Fibroblast of skin of scalp (primary cell): ENCODE measurements around the gene LAMC1. TPM values are rescaled to one million over a fixed set of nuclear protein-coding genes. Genes with fewer than 3 reads are reported as not detected.
A peak's percentile ranks its signal among the peaks of the same experiment; 100 is the strongest.

Experiments used
- DNase-seq: peaks from one replicate; pipeline ENCODE4 v3.0.0-alpha.2; 2013
- polyA plus RNA-seq, 2 experiments: library from polyadenylated mRNA; unstranded; fragments of 120-200 nt; gene quantifications; one replicate each; pipeline ENCODE4 v1.2.1, GENCODE V29; 2013; ENCODE audit not compliant: insufficient read length in 2 of 2

LAMC1 gene
- polyA plus RNA-seq (2013, experiment 1 of 2; ENCODE audit: insufficient read length): 395 TPM
- polyA plus RNA-seq (2013, experiment 2 of 2; ENCODE audit: insufficient read length): 423 TPM

DNA sequence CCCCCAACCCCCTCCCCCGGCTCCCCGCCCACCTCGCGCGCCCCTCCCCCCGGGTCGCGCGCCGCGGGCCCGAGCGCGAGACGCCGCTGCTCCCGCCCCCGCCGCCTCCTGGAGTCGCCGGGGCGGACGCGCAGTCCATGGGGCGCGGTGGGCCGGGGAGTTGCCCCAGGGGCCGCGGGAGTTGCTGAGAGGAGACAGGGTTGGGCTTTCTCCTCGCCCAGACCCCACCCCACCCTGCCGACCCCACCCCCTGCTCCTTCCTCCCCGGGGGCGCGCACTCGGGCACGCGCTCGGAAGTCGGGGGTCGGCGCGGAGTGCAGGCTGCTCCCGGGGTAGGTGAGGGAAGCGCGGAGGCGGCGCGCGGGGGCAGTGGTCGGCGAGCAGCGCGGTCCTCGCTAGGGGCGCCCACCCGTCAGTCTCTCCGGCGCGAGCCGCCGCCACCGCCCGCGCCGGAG is at the start of gene LAMC1:
TSS of gene LAMC1 (plus strand) at position 275 of the 455 bp plus-strand sequence. CDS start 297 bp downstream, outside the sequence.
- peak; percentile 94 for DNase-seq

DNA sequence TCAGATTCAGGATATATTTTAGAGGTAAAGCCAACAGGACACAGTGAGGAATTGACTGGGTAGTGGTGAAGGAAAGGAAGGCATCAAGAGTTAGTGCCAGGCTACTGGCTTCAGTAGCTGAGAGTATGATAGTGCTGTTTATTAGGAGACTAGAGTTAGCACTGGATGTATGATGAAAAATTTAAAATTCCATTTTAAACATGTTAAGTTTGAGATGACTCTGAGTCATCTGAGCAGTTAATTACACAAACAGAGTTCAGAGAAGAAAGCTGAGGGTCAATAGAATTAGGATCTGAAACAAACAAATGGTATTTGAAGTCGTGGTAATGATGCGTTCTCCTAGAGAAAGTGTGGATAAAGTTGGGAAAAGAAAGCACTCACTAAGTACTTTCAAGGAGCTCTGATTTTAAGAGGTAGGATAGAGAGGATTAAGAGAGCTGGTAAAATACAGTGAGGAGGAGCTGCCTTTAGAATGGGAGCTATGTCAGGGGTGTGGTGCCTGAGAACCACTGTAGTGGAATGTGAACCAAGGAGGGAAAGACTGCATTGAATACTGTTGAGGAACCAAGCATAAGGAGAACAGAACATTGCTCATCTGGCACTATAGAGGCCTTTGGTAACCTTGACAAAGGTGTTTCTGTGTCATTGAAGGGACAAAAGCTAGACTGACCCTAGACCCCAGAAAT is 48.6 kb upstream of the LAMC1 start:
- DNase-seq: no peak

DNA sequence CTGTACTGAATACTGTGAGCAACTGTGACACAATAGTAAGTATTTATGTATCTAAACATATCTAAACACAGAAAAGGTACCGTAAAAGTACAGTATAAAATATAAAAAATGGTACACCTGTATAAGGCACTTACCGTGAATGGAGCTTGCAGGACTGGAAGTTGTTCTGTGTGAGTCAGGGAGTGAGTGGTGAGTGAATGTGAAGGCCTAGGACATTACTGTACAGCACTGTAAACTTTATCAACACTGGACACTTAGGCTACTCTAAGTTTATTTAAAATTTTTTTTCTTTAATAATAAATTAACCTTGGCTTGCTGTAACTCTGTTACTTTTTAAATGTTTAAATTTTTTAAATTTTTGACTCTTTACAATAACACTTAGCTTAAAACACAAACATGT is 45.7 kb upstream of the LAMC1 start:
- DNase-seq: no peak

DNA sequence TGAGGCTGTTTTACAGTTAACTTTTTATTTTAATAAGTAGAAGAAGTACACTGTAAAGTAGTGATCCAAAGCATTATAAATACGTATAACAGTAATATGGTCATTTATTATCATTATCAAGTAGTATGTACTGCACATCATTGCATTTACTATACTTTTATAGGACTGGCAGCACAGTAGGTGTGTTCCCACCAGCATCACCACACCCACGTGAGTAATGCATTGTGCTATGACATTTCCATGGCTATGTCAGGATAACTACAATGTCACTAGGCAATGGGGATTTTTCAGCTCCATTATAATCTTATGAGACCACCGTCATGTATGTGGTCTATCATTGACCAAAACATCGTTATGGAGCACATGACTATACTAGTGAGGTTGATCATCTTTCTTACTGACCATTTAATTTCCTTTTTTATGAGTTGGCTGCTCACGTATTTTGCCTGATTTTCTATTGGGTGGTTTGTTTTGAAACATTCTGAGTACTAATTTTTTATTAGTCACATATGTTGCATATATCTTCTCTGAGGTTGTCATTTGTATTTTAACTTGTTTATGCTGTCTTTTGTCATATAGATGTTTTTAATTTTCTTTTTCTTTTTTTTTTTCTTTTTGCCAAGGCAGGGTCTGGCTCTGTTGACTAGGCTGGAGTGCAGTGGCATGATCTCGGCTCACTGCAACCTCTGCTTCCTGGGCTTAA is 44.9 kb upstream of the LAMC1 start:
- DNase-seq: no peak

DNA sequence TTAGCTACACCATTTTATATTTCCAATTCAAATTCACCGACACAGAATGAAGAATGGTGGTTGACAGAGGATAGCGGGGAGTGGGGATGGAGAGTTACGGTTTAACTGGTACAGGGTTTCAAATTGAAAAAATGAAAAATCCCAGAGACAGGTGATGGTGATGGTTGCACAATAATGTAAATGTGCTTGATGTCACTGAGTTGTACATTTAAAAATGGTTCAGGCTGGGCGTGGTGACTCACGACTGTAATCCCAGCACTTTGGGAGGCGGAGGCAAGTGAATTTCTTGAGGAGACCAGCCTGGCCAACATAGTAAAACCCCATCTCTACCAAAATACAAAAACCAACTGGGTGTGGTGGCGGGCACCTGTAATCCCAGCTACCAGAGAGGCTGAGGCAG is 39.1 kb upstream of the LAMC1 start:
- DNase-seq: no peak

DNA sequence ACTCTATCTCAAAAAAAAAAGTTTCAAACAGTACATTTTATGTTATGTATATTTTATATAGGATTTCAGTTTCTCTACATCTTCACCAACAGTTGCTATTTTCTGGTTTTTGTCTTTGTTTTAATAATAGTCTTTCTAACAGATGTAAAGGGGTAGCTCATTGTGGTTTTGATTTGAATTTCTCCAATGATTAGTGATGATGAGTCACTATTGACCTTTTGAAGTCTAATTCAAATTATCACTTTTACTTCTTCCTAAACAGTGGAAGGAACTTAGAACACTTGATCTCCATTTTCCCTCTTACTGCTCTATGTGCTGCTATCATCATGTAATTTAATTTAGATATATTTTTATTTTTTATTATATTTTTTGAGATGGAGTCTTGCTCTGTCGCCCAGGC is 38.6 kb upstream of the LAMC1 start:
- no peak for DNase-seq

DNA sequence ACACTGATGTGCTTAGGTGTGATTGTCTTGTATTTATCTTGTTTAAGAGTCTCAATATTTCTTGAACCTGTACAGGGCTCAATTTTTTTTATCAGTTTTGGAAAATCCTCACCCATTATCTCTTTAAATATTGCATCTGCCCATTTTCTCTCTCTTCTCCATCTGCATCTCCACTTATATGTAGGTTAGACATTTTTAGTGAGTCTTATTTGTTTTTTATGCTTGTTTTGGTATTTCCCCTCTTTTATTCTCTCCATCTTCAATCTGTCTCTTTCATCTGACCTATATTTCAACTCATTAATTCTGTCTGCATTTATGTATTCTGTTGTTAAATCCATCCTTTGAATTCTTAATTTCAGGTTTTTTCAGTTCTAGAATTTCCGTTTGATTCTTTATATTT is 37.3 kb upstream of the LAMC1 start:
- no peak for DNase-seq

DNA sequence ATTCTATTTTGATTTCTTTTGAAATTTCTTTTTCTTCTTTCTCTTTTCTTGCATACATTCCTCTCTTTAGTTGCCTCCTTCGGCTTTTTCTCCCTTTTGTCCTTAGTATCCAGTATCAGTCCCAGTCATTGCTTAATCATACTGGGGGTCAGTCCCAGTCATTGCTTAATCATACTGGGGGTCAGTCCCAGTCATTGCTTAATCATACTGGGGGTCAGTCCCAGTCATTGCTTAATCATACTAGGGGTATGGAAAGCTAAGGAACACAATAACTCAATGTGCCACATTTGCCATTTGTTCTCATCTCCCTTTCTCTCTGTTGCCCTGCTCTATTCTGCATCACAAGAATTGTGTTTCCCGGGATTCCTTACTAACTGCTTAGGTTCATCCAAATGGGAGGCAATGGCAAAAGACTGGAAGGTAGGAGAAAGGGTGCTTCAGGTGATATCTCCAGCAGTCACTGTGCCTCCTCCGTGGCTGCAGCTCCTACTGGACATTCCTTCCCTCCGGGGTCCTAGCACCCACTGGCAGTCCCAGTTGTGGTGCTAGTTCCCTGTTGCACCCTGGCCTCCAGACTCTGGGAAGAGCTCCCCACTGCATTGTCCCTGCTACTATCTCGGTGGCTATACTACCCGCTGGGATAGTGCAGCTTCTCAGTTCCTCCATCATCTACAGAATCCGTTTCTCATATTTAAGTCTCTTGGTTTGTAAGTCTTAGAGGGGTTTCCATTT is 32.6 kb upstream of the LAMC1 start:
- no peak for DNase-seq

DNA sequence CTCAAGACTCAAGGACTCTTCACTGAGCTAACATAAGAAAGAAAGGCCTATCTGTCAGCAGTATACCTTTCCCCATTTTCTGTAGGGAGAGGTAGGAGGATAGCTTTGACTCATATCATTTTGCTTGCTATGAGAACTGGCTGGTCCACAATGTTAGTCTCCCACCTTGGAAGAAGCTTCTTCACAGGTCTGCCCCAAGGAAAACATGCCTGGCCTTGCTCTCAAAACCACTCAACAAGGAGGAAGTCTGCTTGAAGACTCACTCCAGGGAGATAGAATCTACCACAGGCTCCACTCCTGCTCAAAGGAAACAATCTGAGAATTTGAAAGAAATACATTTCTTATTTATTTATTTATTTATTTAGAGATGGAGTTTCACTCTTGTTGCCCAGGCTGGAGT is 29.5 kb upstream of the LAMC1 start:
- DNase-seq: no peak

DNA sequence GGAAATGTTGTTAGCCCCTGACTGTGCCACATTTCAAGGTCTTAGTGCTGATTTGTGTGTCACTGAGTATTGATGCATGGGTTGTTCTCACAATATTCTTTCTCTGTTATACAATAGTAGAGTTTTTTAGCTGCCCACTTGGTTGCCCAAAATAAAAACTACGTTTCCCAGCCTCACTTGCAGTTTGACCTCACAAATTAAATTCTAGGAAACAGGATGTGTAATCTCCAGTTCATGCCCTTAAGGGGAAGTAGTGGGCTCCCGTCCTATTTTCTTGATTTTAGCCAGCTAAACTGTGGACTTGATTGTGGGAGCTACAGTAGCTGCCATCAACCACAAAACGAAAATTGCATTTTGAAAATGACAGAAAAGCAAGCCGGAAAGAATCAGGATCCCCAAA is 27.3 kb upstream of the LAMC1 start:
- no peak for DNase-seq

DNA sequence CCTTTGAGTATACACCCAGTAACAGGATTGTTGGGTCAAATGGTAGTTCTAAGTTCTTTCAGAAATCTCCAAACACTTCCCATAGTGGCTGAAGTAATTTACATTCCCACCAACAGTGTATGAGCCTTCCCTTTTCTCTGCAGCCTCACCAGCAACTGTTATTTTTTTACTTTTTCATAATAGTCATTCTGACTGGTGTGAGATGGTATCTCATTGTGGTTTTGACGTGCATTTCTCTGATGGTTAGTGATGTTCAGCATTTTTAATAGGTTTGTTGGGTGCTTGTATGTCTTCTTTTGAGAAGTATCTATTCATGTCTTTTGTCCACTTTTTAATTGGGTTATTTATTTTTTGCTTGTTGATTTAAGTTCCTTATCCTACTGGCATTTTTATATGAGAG is 26.4 kb upstream of the LAMC1 start:
- peak; percentile 8 for DNase-seq

DNA sequence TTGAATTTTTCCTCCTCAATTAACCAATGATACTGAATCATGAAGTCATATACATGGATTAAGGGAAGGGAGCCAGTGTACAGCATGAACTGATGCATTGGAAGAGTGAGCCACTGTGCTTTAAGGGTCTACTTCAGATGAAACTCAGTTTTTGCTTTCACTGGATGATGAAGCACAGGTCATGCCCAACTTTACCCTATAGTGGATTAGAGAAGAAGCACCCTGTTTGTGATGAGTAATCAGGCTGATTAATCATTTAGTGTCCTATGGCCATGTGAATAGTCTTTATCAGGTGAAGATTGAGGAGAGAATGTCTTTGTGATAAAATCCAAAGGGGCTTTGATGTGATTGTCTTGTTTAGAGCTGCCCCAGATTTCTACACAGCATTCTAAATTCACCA is 24.7 kb upstream of the LAMC1 start:
- DNase-seq: no peak

DNA sequence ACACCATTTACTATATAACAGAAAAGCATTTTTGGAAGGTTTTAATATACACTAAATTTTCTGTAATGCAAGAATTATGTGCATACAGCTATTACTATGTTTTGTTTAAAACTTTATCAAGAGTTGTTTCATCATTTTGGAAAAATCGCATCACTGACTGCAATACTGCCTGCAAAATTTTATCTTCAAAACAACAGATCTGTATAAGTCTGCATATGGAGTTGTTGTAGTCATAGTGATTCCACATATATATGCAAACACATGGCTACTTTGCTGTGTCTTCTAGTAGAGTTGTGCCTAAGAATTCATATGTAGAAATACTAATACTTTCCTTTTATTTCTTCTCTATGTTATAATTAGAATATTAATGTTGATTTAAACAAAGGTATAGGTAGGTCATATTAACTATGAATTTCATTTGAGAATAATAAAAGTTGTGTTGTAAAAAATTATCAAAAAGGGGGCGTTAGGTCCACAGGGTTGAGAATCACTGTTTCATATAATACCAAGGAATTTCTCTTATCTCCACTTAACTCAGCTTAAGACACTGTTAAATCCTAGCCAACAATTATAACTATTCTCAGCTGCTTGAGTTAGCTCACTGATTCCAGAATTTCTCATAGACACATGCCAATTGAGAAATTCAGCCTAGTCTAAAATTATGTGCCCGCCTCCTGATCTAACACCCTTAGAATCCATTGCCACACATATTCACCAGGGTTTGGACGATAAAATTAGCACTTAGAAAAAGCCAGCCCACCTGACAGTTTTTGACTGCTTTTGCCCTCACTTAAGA is 22.9 kb upstream of the LAMC1 start:
- DNase-seq: no peak

DNA sequence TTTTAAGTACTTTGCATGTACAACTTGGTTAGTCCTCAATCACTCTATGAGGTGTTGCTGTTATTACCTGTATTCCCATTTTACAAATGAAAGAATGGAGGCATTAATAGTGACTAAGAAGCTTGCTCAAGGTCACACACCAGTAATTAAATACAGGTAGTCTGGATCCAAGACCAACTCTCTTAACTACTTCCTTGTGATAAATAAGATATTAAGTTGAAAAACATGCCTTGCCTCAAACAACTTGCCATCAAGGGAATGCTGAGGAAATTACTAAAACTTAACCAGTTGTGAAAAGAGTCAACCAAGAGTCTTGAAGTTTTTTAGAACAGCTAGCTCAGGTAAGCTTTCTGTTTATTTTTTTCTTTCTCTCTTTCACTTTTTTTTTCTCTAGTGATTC is 21.0 kb upstream of the LAMC1 start:
- DNase-seq: no peak

DNA sequence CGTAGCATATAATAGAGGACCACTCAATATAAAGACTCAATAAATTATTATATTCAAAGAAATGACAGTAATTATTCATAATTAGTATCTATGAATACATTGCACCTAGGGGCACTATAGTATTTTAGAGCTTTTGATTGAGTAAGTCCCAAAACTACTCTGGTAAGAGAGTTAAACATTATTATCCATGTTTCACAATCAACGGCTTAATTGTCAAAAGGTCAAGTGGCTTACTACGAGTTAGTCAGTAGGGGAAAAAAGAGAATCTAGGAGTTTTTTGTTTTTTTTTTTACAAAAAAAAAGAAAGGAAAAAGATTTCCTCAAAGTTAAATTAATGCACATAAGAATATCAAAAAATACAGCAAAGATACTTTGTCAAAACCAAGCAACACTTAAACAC is 20.4 kb upstream of the LAMC1 start:
- no peak for DNase-seq

DNA sequence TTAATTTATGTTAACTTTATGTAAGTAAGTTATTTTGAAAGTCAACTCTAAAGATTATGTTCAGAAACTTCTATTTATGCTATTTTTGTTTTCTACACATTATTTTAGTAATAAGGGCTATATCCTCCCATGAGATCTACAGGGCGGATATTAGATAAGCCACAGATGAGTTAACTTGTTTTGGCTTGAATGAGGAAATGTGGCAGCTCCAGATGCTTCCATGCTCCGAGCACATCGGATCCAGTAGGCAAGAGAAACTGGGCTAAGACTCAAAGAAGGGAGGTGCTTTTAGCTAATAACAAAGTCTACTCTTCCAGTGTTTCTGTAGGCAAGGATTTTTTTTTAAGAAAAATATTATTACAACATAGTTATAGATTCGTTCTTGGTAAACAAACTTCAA is 20.0 kb upstream of the LAMC1 start:
- DNase-seq: no peak

DNA sequence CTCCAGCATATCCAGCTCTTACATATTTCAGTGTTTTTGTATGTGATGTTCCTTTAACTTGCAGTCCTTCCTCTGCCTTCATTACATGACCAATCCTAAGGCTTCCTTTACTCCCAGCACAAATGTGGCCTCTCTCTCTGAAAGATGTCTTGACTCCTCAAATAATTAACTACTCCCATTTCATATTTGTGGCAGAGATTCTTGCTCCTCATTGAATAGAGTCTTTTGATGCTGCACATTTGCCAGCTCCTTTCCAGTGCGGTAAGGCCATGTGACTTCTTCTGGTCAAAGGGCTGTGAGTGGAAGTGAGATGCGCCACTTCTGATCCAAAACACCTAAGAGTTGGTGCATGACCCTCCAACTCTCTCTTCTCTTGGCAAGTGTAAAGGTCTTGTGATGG is 19.1 kb upstream of the LAMC1 start:
- no peak for DNase-seq

DNA sequence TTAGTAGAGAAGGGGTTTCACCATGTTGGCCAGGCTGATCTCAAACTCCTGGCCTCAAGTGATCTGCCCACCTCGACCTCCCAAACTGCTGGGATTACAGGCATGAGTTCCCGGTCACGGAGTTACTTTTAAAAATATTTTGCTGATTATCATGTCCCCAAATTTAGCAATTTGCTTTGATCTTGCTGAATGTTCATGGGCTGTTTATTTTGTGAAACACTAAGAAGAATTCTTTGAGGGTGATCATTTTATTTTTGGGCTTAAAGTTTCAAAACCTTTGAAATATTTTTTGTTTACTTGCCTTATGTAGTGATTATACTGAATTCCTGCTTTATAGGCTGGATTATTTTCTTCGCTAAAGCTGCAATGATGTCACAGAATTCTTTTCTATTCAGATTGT is 11.4 kb upstream of the LAMC1 start:
- no peak for DNase-seq

DNA sequence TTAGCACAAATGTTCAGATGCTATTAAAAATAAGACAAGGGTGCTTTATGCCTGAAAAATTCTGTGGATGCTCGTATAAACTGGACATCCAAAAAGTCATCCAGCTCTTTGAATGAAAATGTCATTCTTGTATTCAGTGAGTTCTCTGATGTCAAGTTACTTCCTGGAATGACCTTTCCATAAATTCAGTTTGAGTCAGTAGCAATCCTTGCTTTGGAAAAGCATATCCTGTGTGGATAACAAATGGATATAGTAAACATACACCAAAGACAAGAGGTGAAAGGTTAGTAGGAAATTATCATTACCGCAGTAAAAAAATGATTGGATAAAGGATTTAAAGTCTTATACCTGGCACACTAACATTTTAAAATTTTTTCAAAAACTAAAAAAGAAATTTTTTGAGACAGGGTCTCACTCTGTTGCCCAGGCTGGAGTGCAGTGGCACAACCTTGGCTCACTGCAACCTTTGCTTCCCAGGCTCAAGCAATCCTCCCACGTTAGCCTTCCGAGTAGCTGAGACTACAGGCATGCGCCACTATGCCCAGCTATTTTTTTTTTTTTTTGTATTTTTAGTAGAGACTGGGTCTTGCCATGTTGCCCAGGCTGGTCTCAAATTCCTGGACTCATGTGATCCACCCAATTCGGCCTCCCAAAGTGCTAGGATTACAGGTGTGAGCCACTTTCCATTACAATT is 10.8 kb upstream of the LAMC1 start:
- DNase-seq: no peak

DNA sequence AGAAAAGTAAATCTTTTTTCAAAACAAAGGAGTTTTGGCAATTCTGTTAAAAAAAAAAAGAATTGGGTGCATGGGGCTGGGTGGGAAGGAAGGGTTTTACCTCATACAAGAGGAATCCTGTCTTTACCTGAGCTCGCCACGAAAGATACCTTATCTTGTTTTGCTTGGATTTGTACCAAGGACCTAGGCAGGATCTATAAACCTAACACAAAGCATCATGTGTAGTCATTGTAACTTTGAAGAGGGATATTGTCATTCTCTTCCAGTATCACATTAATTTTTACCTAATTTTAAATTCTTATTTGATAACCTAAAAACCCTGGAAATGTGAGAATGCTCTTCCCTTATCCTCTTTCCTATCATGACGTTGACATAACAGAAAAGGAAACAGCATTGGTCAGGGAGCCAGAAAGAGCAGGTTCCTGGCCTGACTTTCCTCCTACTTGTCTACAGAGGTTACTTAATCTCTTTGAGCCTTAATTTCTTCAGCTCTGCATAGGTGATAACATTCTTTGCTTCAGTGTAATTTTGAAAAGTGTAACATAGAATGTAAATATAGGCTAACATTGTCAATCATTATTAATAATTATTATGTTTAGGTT is 4.0 kb upstream of the LAMC1 start:
- no peak for DNase-seq

DNA sequence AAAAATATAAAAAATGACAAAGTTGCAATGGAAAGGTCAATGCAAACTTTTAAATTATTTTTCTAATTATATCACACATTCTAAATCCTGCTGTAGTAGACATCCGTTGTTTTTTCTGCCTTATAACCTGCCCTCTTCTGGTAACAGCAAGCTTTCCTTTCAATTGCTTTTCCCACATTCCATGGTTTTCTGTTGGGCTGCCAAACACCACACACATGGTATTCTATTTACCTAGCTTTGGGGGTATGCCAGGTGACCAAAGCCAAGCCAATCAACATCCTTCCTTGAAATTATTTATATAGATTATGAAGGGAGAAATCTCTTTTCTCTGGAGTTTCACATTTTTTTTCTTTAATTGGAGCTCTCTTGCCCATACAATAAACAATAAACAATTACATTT is 3.4 kb upstream of the LAMC1 start:
- DNase-seq: no peak
